SU-DHL-6 (cell line): ENCODE results near the gene TRPT1.
A peak's percentile ranks its signal among the peaks of the same experiment; 100 is the strongest.

ENCODE experiments used
- H2AFZ ChIP-seq: fragments of 200-600 bp; sonication (generic); 2 replicates; pipeline ENCODE4 v1.6.1; 2014; ENCODE audit warnings: low read depth, mild to moderate bottlenecking, moderate library complexity, mixed read lengths, antibody characterized with exemption, low read length; ENCODE audit not compliant: severe bottlenecking
- H3F3A ChIP-seq: fragments of 200-600 bp; shearing (Covaris generic); 2 replicates; pipeline ENCODE4 v1.6.0; 2016; ENCODE audit warnings: antibody characterized with exemption, mild to moderate bottlenecking; ENCODE audit not compliant: insufficient read depth
- H3K27ac ChIP-seq: fragments of 200-600 bp; sonication (generic); 2 replicates; pipeline ENCODE4 v1.5.1; 2016; ENCODE audit warnings: low read depth, mild to moderate bottlenecking, low read length, moderate library complexity, mixed read lengths
- H3K27me3 ChIP-seq: fragments of 200-600 bp; sonication (generic), shearing (Covaris generic); 2 replicates; pipeline ENCODE4 v1.6.0; 2014; ENCODE audit warnings: mild to moderate bottlenecking, low read length
- H3K36me3 ChIP-seq: fragments of 200-600 bp; sonication (generic); 2 replicates; pipeline ENCODE4 v1.6.1; 2014; ENCODE audit warnings: mild to moderate bottlenecking, low read length, mixed read lengths
- H3K4me2 ChIP-seq: fragments of 300-600, 200-600 bp; shearing (Covaris generic), sonication (generic); 2 replicates; pipeline ENCODE4 v1.6.0; 2014; ENCODE audit warnings: low read length, low read depth, mild to moderate bottlenecking; ENCODE audit not compliant: poor library complexity, severe bottlenecking
- H3K4me3 ChIP-seq: fragments of 200-600 bp; sonication (generic); 2 replicates; pipeline ENCODE4 v1.5.1; 2014; ENCODE audit warnings: antibody characterized with exemption, low read length, mild to moderate bottlenecking, mixed read lengths; ENCODE audit not compliant: insufficient read depth, poor library complexity, severe bottlenecking
- H3K79me2 ChIP-seq: fragments of 200-600 bp; sonication (generic); 2 replicates; pipeline ENCODE4 v1.6.1; 2014; ENCODE audit warnings: mild to moderate bottlenecking, low read length, moderate library complexity; ENCODE audit not compliant: insufficient read depth
- H3K9ac ChIP-seq: fragments of 200-600 bp; sonication (generic); 2 replicates; pipeline ENCODE4 v1.7.0; 2014; ENCODE audit warnings: mild to moderate bottlenecking, low read length
- H3K9me2 ChIP-seq: fragments of 200-600 bp; sonication (generic); replicated peaks from 2 replicates; pipeline ENCODE4 v1.6.1; 2014; ENCODE audit warnings: low read length; ENCODE audit not compliant: insufficient read depth
- H3K9me3 ChIP-seq: fragments of 200-600 bp; sonication (generic); 2 replicates; pipeline ENCODE4 v1.6.1; 2014; ENCODE audit warnings: low read length, mixed read lengths; ENCODE audit not compliant: insufficient read depth
- H4K20me1 ChIP-seq: fragments of 200-600 bp; sonication (generic); 2 replicates; pipeline ENCODE4 v1.6.1; 2014; ENCODE audit warnings: low read depth, mild to moderate bottlenecking, antibody characterized with exemption, low read length, moderate library complexity, mixed read lengths
- EZH2phosphoT487 ChIP-seq: fragments of 200-600 bp; sonication (generic), shearing (Covaris generic); conservative IDR thresholded peaks from 2 replicates; pipeline ENCODE4 v1.6.1; 2018; ENCODE audit warnings: mild to moderate bottlenecking, antibody characterized with exemption, low read length, moderate library complexity, mixed read lengths
- TF ChIP-seq, protein P1 (sequence below): fragments of 200-600 bp; sonication (generic); IDR thresholded peaks from one replicate; pipeline ENCODE4 v1.5.1; 2017; ENCODE audit warnings: antibody characterized with exemption, mild to moderate bottlenecking, low read length, moderate library complexity; ENCODE audit not compliant: insufficient read depth, poor library complexity, severe bottlenecking

Gene TRPT1

DNA sequence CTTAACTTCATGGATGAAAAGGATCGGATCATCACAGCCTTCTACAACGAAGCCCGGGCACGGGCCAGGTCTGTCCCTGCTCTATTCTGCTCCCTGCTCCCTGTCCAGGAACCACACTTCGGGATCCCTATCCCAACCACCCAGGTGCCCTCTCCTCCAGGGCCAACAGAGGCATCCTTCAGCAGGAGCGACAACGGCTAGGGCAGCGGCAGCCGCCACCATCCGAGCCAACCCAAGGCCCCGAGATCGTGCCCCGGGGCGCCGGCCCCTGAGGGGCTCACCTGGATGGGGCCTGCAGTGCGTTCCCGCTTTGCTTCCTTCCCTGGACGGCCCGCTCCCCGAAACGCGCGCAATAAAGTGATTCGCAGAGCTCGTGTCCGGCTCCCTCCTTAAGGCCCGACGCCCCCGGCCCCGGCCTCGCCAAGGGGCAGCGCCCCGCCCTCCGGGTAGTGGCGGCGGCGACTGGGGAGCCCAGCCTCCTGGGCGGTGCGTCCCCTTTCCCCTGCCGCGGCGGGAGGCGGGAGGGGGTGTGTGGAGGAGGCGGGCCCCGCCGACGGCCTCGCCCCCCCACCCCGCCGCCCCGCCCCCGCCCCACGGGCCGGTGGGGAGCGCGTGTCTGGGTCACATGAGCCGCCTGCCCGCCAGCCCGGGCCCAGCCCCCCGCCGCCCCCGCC is 8.1 kb upstream of the TRPT1 start, which contains the start of gene VEGFB:
Gene VEGFB, plus strand, starts transcription at position 672 of the 674 bp plus-strand sequence. CDS start 250 bp downstream, outside the sequence.
- H2AFZ ChIP-seq, result no peak within 1 kb of the TSS
- TF ChIP-seq EZH2phosphoT487, result no peak
- TF ChIP-seq, protein P1, sequence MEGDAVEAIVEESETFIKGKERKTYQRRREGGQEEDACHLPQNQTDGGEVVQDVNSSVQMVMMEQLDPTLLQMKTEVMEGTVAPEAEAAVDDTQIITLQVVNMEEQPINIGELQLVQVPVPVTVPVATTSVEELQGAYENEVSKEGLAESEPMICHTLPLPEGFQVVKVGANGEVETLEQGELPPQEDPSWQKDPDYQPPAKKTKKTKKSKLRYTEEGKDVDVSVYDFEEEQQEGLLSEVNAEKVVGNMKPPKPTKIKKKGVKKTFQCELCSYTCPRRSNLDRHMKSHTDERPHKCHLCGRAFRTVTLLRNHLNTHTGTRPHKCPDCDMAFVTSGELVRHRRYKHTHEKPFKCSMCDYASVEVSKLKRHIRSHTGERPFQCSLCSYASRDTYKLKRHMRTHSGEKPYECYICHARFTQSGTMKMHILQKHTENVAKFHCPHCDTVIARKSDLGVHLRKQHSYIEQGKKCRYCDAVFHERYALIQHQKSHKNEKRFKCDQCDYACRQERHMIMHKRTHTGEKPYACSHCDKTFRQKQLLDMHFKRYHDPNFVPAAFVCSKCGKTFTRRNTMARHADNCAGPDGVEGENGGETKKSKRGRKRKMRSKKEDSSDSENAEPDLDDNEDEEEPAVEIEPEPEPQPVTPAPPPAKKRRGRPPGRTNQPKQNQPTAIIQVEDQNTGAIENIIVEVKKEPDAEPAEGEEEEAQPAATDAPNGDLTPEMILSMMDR, result no peak
- no peaks in the 10 kb centered on the region for H4K20me1 ChIP-seq
- H3F3A ChIP-seq, result peaks cover 34% of the 10 kb centered on the region
- no peaks in the 10 kb centered on the region for H3K9me3 ChIP-seq
- no peaks in the 10 kb centered on the region for H3K36me3 ChIP-seq
- H3K27ac ChIP-seq, result peak within 1 kb of the TSS; percentile 62
- peak within 1 kb of the TSS; percentile 81 for H3K4me2 ChIP-seq
- no peaks in the 10 kb centered on the region for H3K27me3 ChIP-seq
- peak within 1 kb of the TSS; percentile 72 for H3K4me3 ChIP-seq
- peak within 1 kb of the TSS; percentile 73 for H3K9ac ChIP-seq
- no peaks in the 10 kb centered on the region for H3K9me2 ChIP-seq
- peaks cover 7% of the 10 kb centered on the region; the same call in 1 of the 2 replicates for H3K79me2 ChIP-seq

GRCh38 chr11:64232967-64233315 is 7.0 kb upstream of the TRPT1 start:
- no peaks in the 10 kb centered on the region for H3K36me3 ChIP-seq
- no peak overlapping the region for H3K9ac ChIP-seq
- no peak overlapping the region for H3K27ac ChIP-seq

GRCh38 chr11:64232182-64232966 is 6.4 kb upstream of the TRPT1 start:
- no peak overlapping the region for H2AFZ ChIP-seq
- no peak overlapping the region for H3K4me3 ChIP-seq
- no peaks in the 10 kb centered on the region for H3K9me3 ChIP-seq
- H3F3A ChIP-seq, result peaks cover 30% of the 10 kb centered on the region
- no peak overlapping the region for H3K4me2 ChIP-seq
- no peaks in the 10 kb centered on the region for H3K36me3 ChIP-seq
- H3K27me3 ChIP-seq, result no peaks in the 10 kb centered on the region
- no peak overlapping the region for H3K27ac ChIP-seq
- no peak overlapping the region for H3K9ac ChIP-seq
- no peaks in the 10 kb centered on the region for H3K9me2 ChIP-seq
- peaks cover 7% of the 10 kb centered on the region; the same call in 1 of the 2 replicates for H3K79me2 ChIP-seq
- TF ChIP-seq, protein P1, result no peak
- TF ChIP-seq EZH2phosphoT487, result no peak
- no peaks in the 10 kb centered on the region for H4K20me1 ChIP-seq

More at GRCh38 chr11:64232967-64233315, 7.0 kb upstream of the TRPT1 start:
- Histone ChIP-seq H3F3A (peaks cover 28% of the 10 kb centered on the region), H3K4me2 (no peak overlapping the region), H2AFZ (no peak overlapping the region), H3K79me2 (peaks cover 7% of the 10 kb centered on the region; the same call in 1 of the 2 replicates), H3K9me3 (no peaks in the 10 kb centered on the region), H3K9me2 (no peaks in the 10 kb centered on the region), H3K27me3 (no peaks in the 10 kb centered on the region), H4K20me1 (no peaks in the 10 kb centered on the region), H3K4me3 (no peak overlapping the region)
- TF ChIP-seq, protein P1, result no peak
- TF ChIP-seq EZH2phosphoT487, result no peak
